Activated T-cell treated with anti-CD3 and anti-CD28 coated beads for 48 hours (primary cell): ENCODE data around the gene NDUFS3.
A peak's percentile ranks its signal among the peaks of the same experiment; 100 is the strongest.
"Not testable (repeated sequence)": the region's sequence is repeated elsewhere in the genome, so short reads cannot be mapped to it uniquely, and the experiment has no call there.

Experiments
- DNase-seq: peaks from one replicate; pipeline ENCODE4 v3.0.0-alpha.2; 2020; ENCODE audit warnings: low read depth

NDUFS3 gene

DNA sequence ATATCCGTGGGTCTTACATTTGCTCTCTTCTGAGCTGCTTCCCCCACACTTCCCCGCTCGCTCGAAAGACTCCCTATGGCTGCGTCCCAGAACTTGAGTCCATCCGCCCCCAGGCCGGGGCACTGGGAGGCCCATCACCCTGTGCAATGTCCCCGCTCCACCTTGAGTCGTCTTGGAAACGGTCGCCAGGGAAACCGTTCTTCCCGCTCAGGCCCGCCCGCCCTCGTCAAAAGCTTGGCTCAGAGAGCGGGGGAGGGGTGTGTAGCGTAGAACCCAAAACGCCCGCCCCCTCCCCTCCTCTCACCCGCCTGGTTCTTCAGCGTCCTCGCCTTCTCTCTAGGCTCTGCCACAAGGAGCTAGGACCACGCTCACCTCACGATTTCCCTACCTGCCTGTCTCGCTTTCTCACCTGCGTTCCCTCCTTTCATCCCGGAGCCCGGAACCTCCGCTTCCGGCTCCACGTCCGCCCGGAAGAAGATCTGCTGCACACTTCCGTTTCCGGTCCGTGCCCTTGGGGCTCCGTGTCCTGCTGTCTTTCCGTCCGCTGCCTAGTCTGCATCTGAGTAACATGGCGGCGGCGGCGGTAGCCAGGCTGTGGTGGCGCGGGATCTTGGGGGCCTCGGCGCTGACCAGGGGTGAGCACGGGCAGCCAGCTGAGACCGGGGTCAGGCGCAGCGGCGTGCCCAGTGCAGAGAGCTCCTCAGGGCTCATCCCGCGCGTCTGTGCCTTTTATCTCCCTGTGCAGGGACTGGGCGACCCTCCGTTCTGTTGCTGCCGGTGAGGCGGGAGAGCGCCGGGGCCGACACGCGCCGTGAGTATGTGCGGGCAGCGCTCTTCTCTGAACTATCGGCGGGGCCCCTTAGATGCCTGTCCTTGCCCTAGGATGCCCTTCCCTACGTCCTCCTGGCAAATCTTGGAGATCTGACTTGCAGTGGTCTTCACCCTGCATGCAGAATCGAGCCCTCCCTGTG is at the start of gene NDUFS3, which contains the start of gene KBTBD4:
Gene NDUFS3, plus strand, starts transcription at position 551 of the 971 bp plus-strand sequence. Its CDS starts 18 bp downstream, at position 569.
Gene KBTBD4, minus strand, starts transcription at position 447 of the 971 bp plus-strand sequence. Its CDS starts 19 bp downstream, at position 428.
- peak; percentile 88 for DNase-seq

DNA sequence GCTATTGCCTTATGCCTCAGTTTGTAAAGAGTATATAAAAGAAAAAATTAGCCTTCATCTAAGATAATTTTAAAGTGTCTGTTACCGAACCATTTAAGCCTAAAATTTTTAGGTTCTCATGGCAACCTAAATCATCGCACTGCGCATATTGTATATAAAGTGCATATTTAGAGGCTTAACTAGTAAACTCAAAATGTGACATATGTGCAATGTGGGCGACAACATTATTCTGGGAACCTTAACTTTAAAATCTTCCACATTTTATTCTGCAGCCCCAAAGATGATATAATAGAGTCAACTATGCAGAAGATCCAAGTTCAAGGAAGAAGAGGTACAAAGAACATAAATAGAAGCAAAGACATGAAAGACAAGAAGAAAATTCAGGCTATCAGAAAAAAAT is 48.9 kb upstream of the NDUFS3 start:
- DNase-seq = no peak

DNA sequence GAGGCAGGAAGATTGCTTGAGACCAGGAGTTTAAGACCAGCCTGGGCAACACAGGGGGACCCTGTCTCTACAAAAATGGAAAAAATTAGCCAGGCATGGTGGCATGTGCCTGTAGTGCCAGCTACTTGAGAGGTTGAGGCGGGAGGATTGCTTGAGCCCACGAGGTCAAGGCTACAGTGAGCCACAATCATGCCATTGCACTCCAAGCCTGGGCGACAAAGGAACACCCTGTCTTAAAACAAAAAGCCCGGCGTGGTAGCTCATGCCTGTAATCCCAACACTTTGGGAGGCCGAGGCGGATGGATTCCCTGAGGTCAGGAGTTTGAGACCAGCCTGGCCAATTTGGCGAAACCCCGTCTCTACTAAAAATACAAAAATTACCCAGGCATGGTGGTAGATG is 48.2 kb upstream of the NDUFS3 start:
- DNase-seq = not testable (repeated sequence)

DNA sequence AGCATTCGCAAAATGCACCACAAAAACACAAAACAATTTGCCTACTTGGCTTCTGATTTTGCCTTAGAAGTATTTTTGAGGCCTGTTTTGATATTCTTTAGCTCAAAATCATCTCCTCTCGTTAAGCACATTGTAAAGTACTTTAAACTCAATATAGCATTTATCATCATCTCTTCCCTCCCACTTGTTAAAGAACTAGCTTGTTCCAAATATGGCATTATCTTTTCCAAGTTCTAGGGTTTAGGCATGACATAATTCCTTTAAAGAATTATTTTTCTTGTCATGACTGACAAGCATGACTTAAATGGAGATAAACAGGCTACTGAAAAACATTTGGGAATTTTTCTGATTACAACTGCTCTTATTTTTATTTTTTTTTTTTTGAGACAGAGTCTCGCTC is 47.2 kb upstream of the NDUFS3 start:
- DNase-seq = no peak

DNA sequence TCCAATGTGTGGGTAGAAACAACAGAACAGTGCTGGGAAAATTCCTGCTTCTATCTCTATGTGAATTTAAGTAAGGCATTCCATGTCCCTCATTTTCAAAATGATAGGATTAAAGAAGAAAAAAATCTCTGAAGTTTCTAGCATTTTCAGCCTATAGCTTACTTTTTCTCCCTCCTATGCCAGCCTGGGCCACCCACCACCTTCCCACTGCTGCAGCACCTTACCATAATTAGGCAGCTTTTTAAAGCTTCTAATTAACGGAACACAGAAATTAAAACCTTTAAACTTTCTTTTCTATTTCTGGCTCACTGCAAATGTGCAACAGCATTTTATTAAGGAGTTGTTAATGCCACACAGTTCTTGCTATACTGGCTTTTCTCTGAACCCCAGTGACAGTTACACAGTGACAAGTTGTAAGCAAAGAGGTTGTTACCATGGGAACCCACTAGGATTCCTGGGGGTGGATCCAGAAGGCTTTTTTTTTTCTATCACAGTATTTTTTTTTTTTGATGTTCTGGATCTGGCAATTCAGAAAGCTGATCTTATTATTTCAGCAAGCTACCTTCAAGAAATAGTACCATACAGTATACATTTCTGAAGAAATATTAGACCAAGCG is 46.2 kb upstream of the NDUFS3 start:
- no peak for DNase-seq

DNA sequence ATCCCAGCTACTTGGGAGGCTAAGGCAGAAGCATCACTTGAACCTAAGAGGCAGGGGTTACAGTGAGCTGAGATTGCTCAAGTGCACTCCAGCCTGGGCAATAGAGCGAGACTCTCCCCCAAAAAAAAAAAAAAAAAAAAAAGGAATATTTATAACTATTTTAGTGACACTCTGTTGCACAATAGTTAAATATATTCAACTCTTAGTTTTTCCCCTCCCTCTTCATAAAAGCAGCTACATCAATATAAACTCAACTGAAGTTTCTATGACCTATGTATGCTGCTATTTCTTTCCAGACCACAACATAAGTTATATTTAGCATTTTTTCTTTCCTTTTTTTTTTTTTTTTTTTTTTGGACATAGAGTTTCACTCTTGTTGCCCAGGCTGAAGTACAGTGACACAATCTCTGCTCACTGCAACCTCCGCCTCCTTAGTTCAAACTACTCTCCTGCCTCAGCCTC is 45.2 kb upstream of the NDUFS3 start:
- no peak for DNase-seq

DNA sequence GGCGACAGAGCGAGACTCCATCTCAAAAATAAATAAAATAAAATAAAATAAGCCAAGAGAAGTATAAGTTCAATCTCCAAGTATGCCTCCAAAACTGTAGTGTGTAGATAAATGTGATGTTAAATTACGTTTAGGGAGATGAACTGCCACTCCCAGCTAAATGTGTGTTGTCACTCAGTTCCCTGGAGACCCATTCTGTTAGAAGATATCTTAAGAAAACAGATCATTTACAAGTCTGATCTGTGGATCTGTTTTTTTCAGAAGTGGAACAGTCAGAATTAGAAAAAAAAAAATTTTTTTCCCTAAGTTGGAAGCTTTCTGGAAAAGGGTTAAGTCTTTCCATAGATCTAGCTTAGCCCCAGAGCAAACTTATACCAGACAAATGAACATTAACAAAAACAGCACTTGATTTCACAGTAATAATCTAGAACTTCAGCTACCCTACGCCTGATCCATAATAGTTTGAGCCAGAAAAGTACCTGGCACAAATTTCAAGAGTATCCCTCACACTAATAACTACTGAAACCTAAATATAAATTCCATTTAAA is 44.1 kb upstream of the NDUFS3 start:
- no peak for DNase-seq

DNA sequence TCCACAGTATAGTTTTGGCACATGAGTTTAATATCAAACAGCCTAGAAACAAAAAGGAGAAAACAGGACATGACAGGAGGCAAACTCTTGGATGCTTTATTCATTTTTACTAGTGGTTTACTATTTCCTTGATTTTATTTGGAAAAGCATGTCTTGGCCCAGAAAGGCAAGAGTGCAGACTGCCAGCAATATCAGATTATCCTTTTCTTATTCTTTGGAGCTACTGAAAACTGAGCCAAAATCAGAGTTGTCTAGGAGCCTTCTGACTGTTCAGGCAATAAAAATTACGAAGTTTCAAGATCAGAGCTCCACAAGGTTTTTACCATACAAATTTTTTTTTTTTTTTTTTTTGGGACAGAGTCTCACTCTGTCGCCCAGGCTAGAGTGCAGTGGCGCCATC is 42.0 kb upstream of the NDUFS3 start:
- DNase-seq = no peak

DNA sequence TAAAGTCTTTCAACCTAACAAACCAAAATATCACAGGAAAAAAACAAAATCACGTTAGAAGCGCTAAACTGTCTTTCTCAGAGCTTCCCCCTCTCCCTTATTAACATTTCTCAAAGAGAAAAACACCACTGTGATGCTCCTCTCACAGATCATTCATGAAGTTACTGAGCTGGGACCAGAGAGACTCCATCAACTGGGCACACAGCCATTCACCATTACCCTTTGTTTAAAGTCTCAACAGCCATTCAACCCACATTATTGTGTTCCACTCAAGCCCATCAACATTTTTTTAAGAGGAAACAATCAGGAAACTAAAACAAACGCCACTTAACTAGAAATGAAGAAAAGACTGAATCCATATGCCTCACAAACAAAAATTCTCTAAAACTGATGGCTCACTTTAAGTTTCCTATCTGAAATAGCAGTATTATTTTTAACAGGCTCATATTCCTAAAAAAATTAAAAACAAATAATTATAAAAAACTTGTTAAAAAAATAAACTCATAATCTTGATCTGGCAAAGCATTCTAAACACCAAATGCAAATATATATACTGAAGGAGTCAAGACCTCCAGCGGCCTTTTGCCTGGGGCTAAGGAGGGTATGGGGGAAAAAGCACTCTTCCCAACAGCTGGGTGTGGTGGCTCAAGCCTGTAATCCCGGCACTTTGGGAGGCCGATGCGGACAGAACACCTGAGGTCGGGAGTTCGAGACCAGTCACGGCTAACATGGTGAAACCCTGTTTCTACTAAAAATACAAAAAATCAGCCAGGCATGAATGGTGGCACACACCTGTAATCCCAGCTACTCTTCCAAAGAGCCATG is 39.9 kb upstream of the NDUFS3 start:
- DNase-seq = no peak

DNA sequence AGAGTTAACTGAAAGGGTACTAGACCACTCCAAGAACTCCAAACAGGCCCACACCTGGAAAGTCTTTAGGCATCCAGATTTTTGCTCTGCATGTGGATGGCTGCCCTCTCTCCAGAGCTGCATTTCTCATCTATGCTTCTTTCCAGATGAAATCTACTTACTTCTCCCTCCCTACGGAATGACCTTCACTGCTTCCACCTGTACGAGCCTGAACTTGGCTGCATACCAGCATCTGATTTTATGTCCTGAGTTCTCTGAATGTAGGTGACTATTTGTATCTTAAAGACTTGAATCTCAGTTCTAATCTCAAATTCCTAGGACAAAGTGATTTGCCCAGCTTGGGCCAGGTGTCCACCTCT is 39.2 kb upstream of the NDUFS3 start:
- no peak for DNase-seq

DNA sequence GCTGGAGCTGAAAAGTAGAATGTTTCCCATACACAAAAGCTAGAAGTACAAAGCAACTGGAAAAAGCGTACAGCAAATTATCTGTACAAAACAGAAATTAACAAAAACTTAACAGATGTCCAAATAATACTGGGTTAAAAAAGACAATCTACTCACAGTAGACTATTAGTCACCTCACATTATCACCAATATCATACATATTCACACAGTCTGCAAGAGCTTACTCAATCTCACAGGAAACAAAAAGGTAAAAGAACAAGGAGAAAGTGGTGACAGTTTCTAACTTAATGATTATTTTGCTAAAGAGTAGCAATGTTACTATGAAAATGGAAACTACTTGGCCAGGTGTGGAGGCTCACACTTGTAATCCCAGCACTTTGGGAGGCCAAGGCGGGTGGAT is 37.8 kb upstream of the NDUFS3 start:
- no peak for DNase-seq

DNA sequence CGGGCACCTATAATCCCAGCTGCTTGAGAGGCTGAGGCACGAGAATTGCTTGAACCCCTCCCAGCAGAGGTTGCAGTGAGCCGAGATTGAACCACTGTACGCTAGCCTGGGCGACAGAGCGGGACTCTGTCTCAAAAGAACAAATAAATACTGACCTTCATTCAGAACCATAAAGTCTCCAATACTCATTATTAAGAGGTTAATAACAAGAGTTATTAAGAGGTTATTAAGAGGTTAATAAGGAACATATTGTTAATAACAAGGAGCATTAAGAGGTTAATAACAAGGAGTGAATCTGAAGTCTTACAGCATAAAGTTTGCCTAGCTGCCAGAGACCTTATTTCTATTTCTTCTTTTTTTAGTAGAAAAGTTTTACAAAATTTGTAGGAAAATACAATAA is 33.6 kb upstream of the NDUFS3 start:
- no peak for DNase-seq

DNA sequence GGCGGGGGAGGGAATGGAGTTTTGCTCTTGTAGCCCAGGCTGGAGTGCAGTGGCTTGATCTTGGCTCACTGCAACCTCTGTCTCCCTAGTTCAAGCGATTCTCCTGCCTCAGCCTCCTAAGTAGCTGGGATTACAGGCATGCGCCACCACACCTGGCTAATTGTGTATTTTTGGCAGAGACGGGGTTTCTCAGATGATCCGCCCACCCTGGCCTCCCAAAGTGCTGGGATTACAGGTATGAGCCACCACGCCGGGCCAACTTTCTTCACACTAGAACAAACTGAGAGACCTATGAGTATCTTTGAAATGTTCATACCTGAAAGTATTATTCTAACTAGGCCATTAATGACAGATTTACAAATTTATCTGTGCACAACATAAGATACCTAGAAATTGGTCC is 32.6 kb upstream of the NDUFS3 start:
- not testable (repeated sequence) for DNase-seq

DNA sequence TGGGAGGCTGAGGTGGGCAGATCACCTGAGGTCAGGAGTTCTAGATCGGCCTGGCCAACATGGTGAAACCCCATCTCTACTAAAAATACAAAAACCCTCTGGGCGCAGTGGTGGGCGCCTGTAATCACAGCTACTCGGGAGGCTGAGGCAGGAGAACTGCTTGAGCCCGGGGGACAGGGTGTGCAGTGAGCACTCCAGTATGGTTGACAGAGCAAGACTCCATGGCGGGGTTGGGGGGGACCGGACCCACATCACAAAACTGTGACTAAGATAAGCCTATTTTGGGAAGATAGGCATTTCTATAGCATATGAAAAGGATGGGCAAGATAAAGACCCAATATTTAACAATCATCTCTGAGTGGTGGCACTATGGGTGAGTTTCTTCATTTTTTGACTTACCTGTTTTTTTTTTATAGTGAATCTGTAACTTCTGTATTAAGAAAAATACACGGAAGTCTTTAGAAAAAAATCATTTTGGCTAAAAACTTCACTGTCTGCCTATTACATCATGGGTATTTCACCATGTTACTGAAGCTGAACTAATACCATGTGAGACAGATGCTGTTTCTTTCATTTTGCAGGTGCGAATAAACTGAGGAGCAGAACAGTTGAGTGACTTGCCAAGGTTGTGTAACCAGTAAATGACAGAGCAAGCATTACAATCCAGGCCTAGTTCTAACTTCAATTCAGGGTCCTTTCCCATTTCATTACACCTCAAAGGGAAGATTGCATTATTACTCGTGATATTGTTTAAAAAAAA is 28.4 kb upstream of the NDUFS3 start:
- no peak for DNase-seq

DNA sequence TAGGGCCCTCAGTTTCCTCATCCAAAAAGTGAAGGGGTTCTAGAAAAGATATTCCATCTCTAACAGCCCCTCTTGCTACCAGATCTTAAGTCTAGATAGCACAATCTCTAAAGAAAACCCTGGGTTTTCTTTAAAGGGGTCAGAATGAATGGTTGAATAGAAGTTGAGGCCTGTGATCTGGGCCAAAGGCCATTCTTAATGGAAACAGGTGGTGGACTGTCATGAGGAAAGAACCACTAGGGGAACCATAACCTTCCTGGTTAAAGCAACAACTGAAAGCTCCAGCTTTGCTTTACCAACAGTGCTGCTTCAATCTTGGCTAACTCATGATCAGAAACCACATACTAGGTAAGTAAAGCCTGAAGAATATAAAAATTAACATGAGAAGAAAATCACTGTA is 27.8 kb upstream of the NDUFS3 start:
- DNase-seq = no peak

DNA sequence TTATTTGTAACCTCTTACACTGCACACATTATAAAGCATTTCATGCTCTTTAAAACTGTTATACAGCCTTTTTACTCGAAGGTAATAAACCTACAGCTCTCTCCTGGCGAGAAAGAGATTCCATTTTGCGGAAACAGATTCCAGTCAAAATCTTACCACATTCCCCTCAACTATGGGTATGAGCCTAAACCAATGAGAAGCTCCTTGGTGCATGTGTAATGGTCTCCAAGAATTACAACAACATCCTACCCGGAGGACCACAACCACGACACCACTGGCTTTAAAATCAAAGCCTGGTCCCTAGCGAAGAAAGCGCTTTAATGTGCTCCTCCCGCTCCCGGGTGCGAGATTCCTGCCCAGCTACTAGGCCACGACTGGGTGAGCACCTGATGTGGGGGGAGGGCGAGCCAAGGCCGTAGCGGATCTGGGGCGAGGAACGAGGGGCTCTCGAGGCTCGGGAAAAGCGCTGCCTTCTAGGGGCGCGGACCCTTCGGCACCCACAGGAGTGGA is 26.8 kb upstream of the NDUFS3 start:
- DNase-seq = no peak

DNA sequence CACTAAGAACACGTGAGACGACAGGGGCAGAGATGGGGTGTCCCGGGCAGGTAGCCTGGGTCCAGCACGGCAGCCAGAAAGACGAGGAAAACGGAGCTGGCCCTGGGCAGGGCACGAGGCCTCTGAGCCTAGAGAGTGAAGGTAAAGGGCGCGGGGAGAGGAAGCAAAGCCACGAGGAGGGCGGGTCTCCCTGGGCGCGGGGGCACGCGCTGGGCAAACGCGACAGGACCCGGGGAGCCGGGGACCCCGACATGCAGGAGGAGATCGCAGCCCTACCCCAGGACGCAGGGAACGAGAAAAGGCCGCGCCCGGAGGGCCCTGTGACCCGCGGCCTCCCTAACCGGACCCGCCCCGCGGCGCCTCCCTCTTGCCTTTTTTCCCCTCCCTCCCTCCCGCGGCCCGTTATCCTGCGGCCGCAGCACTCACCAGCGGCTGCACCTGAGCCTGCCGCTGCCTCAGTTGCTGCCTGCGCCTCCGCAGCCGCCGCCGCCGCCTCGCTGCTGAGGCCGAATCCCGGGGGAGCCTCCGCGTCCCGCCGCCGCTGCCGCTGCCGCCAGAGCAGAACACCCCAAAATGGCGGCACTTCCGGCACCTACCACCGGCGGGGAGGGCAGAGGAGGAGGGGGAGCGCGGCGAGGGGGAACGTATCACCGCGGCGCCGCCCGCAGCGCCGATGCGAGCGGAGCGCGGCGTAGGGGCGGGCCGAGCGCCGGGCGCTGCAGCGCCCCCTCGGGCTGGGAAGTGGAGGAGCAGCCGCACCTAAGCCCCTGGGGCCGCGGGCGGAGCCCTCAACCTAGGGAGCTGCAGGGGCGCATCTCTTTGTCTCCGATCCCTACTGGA is 26.1 kb upstream of the NDUFS3 start, which contains the start of gene CELF1:
Gene CELF1, minus strand, starts transcription at position 567 of the 840 bp plus-strand sequence. CDS start 53,609 bp downstream, outside the sequence.
- peak; percentile 93 for DNase-seq

DNA sequence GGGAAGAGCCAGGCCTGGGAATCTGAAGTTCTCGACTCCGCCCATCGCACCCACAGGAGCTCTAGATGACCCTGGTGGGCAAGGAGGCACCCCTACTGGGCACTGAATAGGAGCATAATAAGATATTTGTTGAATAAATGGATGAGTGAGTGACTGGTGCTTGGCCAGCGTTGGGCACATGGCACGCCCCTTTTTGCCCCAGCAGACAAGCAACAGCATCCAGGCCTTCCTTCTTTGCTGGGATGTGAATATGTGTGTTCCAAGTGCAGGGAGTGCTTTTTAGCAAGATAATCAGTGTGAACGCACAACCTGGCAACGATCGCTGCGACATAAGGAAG is 25.5 kb upstream of the NDUFS3 start:
- DNase-seq = no peak

DNA sequence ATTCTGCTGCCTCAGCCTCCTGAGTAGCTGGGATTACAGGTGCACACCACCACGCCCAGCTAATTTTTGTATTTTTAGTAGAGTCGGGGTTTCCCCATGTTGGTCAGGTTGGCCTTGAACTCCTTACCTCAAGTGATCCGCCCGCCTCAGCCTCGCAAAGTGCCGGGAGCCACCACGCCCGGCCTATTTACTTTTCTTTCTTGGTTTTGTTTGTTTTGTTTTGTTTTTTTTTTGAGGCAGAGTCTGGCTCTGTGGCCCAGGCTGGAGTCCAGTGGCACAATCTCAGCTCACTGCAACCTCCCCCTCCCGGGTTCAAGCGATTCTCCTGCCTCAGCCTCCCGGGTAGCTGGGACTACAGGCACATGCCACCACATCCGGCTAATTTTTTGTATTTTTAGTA is 21.9 kb upstream of the NDUFS3 start:
- DNase-seq = not testable (repeated sequence)

DNA sequence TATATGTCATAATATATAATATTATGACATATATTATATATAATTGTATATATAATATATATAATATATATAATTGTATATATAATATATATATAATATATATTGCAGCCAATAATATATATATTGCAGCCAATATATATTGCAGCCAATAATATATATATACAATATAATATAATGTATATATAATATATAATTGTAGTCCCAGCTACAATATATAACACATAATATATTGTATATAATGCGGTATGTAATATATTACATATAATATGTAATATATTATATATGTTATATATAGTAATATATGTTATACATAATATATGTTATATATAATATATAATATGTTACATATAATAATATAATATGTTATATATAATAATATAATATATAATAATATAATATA is 20.2 kb upstream of the NDUFS3 start:
- no peak for DNase-seq
